DND-41 (cell line): Measurements from ENCODE around the gene FUZ.

Experiments
- EZH2 ChIP-seq: IDR thresholded peaks from 3 replicates; pipeline ENCODE4 v1.6.1; 2012; ENCODE audit warnings: borderline replicate concordance, low read depth, mild to moderate bottlenecking, moderate library complexity, low read length, inconsistent platforms; ENCODE audit not compliant: severe bottlenecking
- TF ChIP-seq, protein P1 (sequence below): IDR thresholded peaks from 2 replicates; pipeline ENCODE4 v1.5.1; 2012; ENCODE audit warnings: borderline replicate concordance, low read length, moderate library complexity, mild to moderate bottlenecking; ENCODE audit not compliant: poor library complexity, severe bottlenecking; ENCODE audit errors: extremely low read depth

GRCh38 chr19:49770529-49770928, 42.6 kb downstream of the FUZ start:
- TF ChIP-seq, protein P1, sequence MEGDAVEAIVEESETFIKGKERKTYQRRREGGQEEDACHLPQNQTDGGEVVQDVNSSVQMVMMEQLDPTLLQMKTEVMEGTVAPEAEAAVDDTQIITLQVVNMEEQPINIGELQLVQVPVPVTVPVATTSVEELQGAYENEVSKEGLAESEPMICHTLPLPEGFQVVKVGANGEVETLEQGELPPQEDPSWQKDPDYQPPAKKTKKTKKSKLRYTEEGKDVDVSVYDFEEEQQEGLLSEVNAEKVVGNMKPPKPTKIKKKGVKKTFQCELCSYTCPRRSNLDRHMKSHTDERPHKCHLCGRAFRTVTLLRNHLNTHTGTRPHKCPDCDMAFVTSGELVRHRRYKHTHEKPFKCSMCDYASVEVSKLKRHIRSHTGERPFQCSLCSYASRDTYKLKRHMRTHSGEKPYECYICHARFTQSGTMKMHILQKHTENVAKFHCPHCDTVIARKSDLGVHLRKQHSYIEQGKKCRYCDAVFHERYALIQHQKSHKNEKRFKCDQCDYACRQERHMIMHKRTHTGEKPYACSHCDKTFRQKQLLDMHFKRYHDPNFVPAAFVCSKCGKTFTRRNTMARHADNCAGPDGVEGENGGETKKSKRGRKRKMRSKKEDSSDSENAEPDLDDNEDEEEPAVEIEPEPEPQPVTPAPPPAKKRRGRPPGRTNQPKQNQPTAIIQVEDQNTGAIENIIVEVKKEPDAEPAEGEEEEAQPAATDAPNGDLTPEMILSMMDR: no peak
- no peak for TF ChIP-seq EZH2
